ENCODE results near the gene EXOSC10.

DNA sequence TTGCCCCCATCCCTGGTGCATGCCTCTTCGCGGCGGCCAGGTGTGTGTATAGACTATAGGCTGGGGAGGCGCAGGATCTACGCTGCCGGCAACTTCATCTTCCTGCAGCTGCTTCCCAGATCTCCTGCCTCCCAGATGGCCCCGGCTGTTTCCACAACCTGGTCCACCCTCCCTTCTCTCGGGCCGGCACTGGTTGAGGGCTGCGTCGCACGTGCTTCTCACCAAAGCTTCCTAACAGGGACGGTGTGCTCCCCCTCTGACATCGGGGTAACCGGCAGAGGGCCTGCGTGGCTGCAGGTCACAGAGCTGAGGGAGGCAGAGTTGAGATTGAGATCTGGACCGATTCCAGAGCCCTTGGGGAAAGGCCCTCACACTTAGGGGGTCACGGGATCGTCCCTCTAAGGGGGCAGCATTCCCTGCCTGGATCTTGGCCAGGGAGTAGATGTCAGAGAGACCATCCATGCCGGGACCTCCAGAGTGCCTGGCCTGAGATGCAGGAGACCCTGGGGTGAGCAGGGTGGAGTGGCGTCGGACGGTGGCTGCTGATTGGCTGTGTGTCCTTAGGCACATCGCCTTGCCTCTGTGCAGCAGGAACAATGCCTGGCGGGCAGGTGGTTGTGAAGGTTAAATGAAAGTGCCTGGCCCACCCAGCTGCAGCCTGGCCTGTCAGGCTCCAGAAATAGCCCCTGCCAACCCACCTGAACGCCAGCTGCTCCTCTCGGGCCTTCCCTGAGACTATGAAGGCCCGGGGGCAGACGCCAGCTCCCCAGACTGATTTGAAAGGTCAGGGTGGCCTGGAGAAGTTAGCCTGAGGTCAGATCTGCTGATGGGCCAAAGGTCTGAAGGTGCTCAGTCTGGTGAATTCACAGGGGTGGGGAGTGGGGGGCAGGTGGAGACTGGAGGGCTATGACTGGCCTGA lies 46.6 kb downstream of the EXOSC10 start:
- TF ChIP-seq, protein P1, sequence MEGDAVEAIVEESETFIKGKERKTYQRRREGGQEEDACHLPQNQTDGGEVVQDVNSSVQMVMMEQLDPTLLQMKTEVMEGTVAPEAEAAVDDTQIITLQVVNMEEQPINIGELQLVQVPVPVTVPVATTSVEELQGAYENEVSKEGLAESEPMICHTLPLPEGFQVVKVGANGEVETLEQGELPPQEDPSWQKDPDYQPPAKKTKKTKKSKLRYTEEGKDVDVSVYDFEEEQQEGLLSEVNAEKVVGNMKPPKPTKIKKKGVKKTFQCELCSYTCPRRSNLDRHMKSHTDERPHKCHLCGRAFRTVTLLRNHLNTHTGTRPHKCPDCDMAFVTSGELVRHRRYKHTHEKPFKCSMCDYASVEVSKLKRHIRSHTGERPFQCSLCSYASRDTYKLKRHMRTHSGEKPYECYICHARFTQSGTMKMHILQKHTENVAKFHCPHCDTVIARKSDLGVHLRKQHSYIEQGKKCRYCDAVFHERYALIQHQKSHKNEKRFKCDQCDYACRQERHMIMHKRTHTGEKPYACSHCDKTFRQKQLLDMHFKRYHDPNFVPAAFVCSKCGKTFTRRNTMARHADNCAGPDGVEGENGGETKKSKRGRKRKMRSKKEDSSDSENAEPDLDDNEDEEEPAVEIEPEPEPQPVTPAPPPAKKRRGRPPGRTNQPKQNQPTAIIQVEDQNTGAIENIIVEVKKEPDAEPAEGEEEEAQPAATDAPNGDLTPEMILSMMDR (IDR thresholded peaks at IDR 0.05) = no peak
- TF ChIP-seq POLR2A (IDR thresholded peaks at IDR 0.05) = no peak
